D341Med (cell line): ENCODE data around the gene AGAP9.
"Not testable (repeated sequence)": the region's sequence is repeated elsewhere in the genome, so short reads cannot be mapped to it uniquely, and the experiment has no call there.

ENCODE experiments used
- DNase-seq: peaks from one replicate; pipeline ENCODE4 v3.0.0; 2012; ENCODE audit warnings: low spot score

The AGAP9 gene

DNA sequence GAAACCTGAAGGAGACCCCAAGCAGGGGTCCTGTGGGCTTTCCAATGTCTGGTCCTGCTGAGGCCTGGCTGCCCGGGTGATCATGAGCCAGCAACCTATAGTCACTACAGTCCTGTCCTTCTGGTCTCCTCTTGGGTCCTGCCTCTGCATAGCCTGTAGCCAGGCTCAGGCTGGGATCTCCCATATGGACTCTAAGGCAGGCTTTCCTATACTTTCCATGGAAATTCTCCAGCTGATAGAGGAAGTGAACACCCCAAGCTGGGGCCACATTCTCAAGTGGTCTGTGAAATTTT, 66.0 kb downstream of the AGAP9 start:
- DNase-seq = no peak

DNA sequence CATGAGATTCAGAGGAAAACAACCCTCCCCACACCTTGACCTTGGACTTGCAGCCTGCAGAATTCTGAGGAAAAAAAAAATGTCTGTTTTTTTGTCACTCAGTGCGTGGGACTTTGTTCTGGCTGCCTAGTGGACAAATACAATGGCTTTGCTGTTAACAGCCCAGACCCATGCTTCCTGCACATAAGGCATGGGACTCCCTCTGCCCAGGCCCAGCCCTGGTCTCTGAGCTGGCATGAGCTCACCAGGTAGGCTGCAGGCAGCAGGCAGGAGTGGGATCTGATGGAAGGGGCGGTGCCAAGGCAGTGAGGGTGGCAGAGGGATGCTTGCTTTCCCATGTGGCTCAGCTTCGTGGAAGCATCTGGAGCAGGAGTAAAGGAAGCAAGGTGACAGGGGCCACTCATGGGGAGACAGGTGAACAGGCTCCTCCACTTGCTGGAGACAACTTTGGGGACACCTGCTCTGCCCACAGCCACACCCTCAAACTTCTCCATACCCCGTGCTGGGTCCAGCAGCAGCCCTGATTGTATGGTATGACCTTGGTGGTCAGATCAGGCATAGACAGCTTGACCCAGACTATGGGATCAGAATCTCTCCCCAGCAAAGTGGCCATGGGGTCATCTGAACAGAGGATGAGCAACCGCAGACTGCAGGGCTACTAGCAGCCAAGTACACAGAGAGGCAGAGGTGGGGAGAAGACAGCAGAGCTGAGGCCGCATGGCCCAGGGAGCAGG, 66.5 kb downstream of the AGAP9 start:
- DNase-seq = peak; percentile 18

GRCh38 chr10:47456079-47456785, 67.2 kb downstream of the AGAP9 start:
- peak; percentile 20 for DNase-seq

DNA sequence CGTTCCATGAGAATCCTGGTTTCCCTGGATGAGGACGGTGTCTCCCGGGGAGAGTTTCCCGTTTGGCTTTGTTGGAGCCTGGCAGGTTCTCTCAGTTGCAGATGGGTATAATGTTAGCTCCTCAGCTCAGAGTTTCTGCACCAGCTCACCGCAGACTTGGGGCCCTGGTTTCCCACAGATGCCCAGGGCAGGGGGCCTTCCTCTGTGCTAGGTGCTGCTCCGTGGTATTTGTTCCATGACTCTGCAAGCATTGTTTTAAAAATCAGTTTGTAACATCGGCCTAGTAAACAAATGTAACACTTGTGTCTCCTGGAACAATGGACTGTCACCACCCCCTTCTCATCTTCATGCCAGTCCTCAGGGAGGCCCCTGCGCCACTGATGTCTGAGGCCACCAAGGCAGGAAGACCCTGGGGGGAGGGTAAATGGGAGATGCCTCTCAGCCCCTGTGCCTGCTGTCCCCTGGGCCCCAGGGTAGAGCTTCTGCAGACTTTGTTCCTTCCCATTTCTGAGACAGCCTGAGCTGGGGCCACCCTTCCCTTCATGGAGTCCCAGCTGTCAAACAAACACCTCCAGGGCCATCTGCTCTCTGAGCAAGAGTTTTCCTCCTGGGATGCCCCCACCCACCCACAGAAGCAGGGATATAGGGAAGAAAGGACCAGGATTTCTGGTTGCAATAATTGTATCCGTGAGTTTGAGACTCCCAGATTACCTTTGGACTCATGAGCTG, 67.9 kb downstream of the AGAP9 start:
- not testable (repeated sequence) for DNase-seq

GRCh38 chr10:47454780-47455058, 68.7 kb downstream of the AGAP9 start:
- peak; percentile 15 for DNase-seq

DNA sequence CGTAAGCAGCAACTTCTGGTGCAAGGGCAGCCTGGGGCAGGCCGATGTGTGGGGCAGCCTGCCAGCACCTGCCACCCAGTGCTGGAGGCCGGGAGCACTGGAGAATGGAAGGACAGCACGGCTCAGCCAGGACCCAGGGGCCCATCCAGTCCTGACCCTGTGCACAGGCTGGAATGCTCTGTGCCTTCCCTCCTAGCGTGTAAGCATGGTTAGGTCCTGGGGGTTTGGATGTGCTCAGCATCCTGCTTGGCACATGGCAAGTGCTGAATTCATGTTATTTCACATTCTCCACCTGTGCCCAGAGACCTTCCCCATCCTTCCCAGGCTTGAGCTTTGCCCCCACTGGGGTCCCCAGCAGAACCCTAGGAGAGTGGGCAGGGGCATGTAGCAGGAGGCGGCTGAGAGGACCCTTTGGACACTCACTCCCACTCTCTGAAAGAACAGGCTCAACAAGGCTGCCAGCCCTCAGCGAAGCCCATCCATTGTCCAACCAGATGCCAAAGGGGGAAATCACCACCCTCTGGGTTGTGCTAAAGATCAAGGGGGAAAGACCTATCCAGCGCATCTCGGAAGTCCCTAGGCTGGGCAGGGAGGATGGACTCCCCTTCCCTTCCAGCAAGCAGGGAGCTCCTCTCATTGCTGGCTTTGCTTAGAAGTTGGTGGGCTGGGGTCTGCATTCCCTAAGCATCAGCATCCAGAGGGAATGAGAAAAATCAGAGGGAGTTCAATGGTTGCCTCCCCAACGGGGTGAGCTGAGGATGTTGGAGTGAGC, 69.2 kb downstream of the AGAP9 start:
- DNase-seq = peak; percentile 10

DNA sequence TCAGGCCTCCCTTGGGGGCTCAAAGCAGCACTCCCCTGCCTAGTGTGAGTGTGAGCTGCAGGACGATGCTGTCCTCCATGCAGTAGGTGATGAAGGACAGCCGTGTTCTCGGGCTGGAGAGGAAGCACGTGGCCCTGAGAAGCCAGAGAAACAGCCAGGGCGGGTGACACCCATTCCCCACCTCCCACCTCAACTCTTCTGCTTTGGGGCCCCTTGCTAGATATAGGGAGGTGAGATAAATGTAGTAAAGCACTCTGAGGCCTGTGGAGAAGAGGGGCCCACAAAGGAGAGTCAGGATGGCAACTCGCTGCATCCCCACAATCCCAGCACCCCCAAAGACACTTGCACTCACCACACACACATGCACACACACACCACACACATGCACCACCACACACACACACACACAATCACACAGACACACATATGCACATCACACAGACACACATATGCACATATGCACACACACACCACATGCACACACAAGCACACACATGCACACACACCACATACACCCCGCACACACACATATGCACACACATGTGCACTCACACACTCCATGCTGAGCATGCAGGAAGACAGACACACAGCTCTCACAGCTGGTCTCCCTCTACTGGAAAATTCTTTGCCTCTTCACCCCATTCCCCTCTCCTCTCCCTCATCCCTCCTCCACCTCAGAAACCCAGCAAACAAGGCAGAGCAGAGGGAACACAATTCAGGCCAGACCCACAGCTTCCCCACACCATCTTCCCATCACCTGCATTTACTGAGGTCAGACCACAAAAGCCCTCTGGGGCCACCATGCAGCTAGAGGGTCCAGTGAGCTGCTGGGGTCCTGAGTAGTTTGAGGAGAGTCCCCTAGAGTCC, 70.1 kb downstream of the AGAP9 start:
- peak; percentile 33 for DNase-seq

- DNase-seq = peak; percentile 33
These were observed 70.8 kb downstream of the AGAP9 start for GRCh38 chr10:47452495-47453140.

- DNase-seq = peak; percentile 29
These were observed 71.4 kb downstream of the AGAP9 start for GRCh38 chr10:47451998-47452494.
